ENCODE results near the gene ZNF521. TPM values are rescaled to one million over a fixed set of nuclear protein-coding genes. Genes with fewer than 3 reads are reported as not detected.

ZNF521 gene
- total and polyA plus RNA-seq, 10 of the 15 experiments (the other 5 are each of a cell fraction or from before 2014, with no cell fraction given): 0.02 to 0.05 (median 0.04) TPM; not detected in 6

GRCh38 chr18:25251068-25251467, 100.9 kb downstream of the ZNF521 start (continued):
- TF ChIP-seq, protein P1, sequence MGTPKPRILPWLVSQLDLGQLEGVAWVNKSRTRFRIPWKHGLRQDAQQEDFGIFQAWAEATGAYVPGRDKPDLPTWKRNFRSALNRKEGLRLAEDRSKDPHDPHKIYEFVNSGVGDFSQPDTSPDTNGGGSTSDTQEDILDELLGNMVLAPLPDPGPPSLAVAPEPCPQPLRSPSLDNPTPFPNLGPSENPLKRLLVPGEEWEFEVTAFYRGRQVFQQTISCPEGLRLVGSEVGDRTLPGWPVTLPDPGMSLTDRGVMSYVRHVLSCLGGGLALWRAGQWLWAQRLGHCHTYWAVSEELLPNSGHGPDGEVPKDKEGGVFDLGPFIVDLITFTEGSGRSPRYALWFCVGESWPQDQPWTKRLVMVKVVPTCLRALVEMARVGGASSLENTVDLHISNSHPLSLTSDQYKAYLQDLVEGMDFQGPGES (IDR thresholded peaks at IDR 0.05): no peak
- TF ChIP-seq ZNF592 (IDR thresholded peaks at IDR 0.05) (no peak), SUZ12 (IDR thresholded peaks at IDR 0.05; ENCODE audit: unreplicated experiment) (no peak)

DNA sequence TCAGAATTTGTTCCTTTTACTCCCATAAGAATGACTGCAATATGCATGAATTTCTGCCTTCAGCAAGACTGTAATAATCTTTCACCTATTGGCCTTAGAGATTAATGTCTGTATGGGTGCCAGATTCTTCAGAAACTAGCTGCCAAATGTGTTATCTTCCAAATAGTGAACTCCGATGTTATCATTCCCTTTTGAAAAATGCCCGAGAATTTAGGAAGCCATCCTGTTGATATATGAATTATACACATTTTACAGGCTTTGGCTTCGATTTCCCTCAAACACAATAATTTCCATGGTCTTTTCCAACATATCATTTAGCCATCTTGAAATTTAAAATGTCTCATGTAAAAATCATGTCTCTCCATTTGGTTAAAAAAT, 101.5 kb downstream of the ZNF521 start:
- Histone ChIP-seq H3K27me3 (replicated peaks in 1 of 2; ENCODE audit: control insufficient read depth in 2 of 2, insufficient read depth in 2 of 2, low read length in 1 of 2) (no peaks in the 10 kb centered on the region; a peak in 1 of 4 replicates), H3K4me1 (ENCODE audit: control insufficient read depth, insufficient read depth, low read length) (no peaks in the 10 kb centered on the region), H4K20me1 (ENCODE audit: control insufficient read depth, insufficient read depth) (no peaks in the 10 kb centered on the region), H3K4me2 (ENCODE audit: control insufficient read depth, insufficient read depth) (no peak overlapping the region), H2AFZ (ENCODE audit: control insufficient read depth, low read depth, low read length) (no peak overlapping the region), H3K27ac (ENCODE audit: control insufficient read depth, insufficient read depth) (no peak overlapping the region), H3K9me3 (replicated peaks; ENCODE audit: control insufficient read depth, insufficient read depth, low read length) (no peaks in the 10 kb centered on the region), H3K4me3 (no peak overlapping the region), H3K79me2 (ENCODE audit: control insufficient read depth, insufficient read depth, low read length) (no peaks in the 10 kb centered on the region), H3K9ac (ENCODE audit: control insufficient read depth, insufficient read depth, low read length) (no peak overlapping the region), H3K36me3 (ENCODE audit: control insufficient read depth in 2 of 2, insufficient read depth in 2 of 2, low read length in 1 of 2) (no peaks in the 10 kb centered on the region)
- BruUV-seq (replicated peaks): no TSS peak
- ChIA-PET RAD21 (ENCODE audit: unreplicated experiment) (no interaction called here), SMC1A (ENCODE audit: uncharacterized antibody, unreplicated experiment) (interaction anchor here (0.6 kb wide), 1 partner anchor 330 kb away, joined by 3 read pairs; no protein-coding TSS in a partner anchor), CTCF (no interaction called here), POLR2A (no interaction called here)
- FAIRE-seq (no peak), DNase-seq (ENCODE audit: low read depth, low spot score) (no peak), ATAC-seq (no peak)
- intact Hi-C loops (cut with micrococcal nuclease; ENCODE audit: unreplicated experiment) (no loop called here), in situ Hi-C loops (cut with MboI) (no loop called here)
- 27% methylated on average over 3 of the region's 3 CpGs for WGBS (ENCODE audit: insufficient coverage, insufficient replicate concordance, low lambda C conversion rate, missing lambda C conversion rate)
- no peak for TF ChIP-seq ETV6 (conservative IDR thresholded peaks at IDR 0.05 in 1 of 2, IDR thresholded peaks at IDR 0.05 in 1 of 2; ENCODE audit: borderline replicate concordance in 1 of 2, low read depth in 1 of 2)
- TF ChIP-seq NFIC (IDR thresholded peaks at IDR 0.05; ENCODE audit: low read depth, low read length): no peak
- TF ChIP-seq PBX3 (IDR thresholded peaks at IDR 0.05; ENCODE audit: insufficient replicate concordance, low read depth, low read length): no peak
- TF ChIP-seq PAX5 (IDR thresholded peaks at IDR 0.05; ENCODE audit: borderline replicate concordance, low read depth, low read length): no peak
- no peak for TF ChIP-seq HDGF (IDR thresholded peaks at IDR 0.05)
- TF ChIP-seq POLR2AphosphoS5 (IDR thresholded peaks at IDR 0.05; ENCODE audit: low read length): no peak
- no peak for TF ChIP-seq BCL3 (IDR thresholded peaks at IDR 0.05; ENCODE audit: borderline replicate concordance, insufficient read depth, low read depth, low read length, poor library complexity, severe bottlenecking)
- TF ChIP-seq, protein P2, sequence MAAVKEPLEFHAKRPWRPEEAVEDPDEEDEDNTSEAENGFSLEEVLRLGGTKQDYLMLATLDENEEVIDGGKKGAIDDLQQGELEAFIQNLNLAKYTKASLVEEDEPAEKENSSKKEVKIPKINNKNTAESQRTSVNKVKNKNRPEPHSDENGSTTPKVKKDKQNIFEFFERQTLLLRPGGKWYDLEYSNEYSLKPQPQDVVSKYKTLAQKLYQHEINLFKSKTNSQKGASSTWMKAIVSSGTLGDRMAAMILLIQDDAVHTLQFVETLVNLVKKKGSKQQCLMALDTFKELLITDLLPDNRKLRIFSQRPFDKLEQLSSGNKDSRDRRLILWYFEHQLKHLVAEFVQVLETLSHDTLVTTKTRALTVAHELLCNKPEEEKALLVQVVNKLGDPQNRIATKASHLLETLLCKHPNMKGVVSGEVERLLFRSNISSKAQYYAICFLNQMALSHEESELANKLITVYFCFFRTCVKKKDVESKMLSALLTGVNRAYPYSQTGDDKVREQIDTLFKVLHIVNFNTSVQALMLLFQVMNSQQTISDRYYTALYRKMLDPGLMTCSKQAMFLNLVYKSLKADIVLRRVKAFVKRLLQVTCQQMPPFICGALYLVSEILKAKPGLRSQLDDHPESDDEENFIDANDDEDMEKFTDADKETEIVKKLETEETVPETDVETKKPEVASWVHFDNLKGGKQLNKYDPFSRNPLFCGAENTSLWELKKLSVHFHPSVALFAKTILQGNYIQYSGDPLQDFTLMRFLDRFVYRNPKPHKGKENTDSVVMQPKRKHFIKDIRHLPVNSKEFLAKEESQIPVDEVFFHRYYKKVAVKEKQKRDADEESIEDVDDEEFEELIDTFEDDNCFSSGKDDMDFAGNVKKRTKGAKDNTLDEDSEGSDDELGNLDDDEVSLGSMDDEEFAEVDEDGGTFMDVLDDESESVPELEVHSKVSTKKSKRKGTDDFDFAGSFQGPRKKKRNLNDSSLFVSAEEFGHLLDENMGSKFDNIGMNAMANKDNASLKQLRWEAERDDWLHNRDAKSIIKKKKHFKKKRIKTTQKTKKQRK (IDR thresholded peaks at IDR 0.05; ENCODE audit: low read depth, low read length): no peak
